D721Med (cell line): ENCODE results near the gene ANKRD44.
"Not testable (repeated sequence)": the region's sequence is repeated elsewhere in the genome, so short reads cannot be mapped to it uniquely, and the experiment has no call there.

Source experiments
- DNase-seq: peaks from one replicate; pipeline ENCODE4 v3.0.0; 2011; ENCODE audit warnings: low spot score; ENCODE audit not compliant: insufficient read length
- FAIRE-seq: peaks from 2 replicates; lab custom pipeline; 2011; peaks lifted over from hg19 to GRCh38; lab: Jason Lieb, UNC
- TF ChIP-seq, protein P1 (sequence below): IDR thresholded peaks from 2 replicates; pipeline ENCODE4 v1.5.1; 2012; ENCODE audit warnings: mild to moderate bottlenecking, control low read depth; ENCODE audit not compliant: insufficient read depth; ENCODE audit errors: missing control alignments

Gene ANKRD44

GRCh38 chr2:197294260-197294659, 16.3 kb downstream of the ANKRD44 start:
- FAIRE-seq (no peak), DNase-seq (no peak)
- TF ChIP-seq, protein P1, sequence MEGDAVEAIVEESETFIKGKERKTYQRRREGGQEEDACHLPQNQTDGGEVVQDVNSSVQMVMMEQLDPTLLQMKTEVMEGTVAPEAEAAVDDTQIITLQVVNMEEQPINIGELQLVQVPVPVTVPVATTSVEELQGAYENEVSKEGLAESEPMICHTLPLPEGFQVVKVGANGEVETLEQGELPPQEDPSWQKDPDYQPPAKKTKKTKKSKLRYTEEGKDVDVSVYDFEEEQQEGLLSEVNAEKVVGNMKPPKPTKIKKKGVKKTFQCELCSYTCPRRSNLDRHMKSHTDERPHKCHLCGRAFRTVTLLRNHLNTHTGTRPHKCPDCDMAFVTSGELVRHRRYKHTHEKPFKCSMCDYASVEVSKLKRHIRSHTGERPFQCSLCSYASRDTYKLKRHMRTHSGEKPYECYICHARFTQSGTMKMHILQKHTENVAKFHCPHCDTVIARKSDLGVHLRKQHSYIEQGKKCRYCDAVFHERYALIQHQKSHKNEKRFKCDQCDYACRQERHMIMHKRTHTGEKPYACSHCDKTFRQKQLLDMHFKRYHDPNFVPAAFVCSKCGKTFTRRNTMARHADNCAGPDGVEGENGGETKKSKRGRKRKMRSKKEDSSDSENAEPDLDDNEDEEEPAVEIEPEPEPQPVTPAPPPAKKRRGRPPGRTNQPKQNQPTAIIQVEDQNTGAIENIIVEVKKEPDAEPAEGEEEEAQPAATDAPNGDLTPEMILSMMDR = no peak

GRCh38 chr2:197293252-197294007, 17.1 kb downstream of the ANKRD44 start:
- DNase-seq (no peak), FAIRE-seq (no peak)
- TF ChIP-seq, protein P1 = no peak

DNA sequence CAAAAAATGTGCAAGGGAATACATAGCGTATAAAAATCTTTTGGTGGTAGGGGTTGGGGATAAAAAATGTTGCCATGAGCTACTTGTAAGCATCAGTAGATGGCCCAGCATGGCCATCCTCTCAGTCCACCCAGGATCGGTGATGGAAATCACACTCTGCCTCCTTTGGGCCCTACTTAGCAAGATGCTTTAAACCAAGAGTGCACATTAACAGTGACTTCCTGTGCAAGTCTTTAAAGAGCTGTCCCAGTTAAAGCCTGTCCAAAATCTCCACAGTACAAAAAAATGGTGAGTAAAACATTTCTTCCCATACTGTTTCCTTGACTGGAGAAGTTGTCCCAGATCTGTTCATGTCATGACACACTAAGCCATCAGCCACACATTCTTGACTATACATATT, 18.0 kb downstream of the ANKRD44 start:
- TF ChIP-seq, protein P1 = no peak
- FAIRE-seq (no peak), DNase-seq (no peak)

DNA sequence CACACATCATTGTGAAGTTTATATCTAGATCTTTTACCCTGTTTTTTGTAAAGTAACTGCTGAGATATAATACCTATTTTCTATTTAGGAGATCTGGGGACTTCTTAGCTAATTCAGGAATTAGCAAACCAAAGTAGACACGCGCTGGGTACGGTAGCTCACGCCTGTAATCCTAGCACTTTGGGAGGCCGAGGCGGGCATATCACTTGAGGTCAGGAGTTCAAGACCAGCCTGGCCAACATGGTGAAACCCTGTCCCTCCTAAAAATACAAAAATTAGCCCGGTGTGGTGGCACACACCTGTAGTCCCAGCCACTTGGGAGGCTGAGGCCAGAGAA, 23.0 kb downstream of the ANKRD44 start:
- DNase-seq, FAIRE-seq: not testable (repeated sequence)

- DNase-seq = no peak
- TF ChIP-seq, protein P1 = no peak
- FAIRE-seq = no peak
Observed at GRCh38 chr2:197286805-197287595, 23.6 kb downstream of the ANKRD44 start.

DNA sequence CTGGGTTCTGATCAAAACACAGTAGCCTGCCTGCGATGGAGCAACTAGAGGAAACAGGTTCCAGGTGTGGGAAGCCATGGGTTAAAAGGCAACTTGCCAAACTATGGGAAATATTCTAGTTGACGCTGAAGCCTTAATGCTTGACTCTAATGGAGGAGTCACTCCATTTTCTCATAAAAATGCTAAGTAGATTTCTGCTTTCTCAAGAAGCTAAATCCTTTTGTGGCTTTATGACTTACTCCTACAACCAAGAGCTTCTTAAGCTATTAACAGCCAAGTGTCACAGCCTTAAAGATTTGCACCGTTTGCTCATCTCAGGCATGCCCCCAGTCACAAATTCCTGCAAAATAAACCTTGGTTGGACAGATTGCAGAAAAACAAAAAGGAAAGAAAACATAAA, 25.2 kb downstream of the ANKRD44 start:
- FAIRE-seq = peak; percentile 91
- no peak for DNase-seq
- TF ChIP-seq, protein P1 = no peak

GRCh38 chr2:197284956-197285355, 25.6 kb downstream of the ANKRD44 start:
- TF ChIP-seq, protein P1 = no peak
- FAIRE-seq = no peak

More at GRCh38 chr2:197284956-197285355, 25.6 kb downstream of the ANKRD44 start:
- DNase-seq = no peak
